Keratinocyte (primary cell): ENCODE results near the gene UBASH3B. TPM values are rescaled to one million over a fixed set of nuclear protein-coding genes. Genes with fewer than 3 reads are reported as not detected.

Experiments used
- DNase-seq: peaks from one replicate; pipeline ENCODE4 v3.0.0-alpha.2; 2011; ENCODE audit warnings: low read depth, missing footprints, low spot score
- FAIRE-seq: peaks from 2 replicates; lab custom pipeline; 2011; peaks lifted over from hg19 to GRCh38; lab: Jason Lieb, UNC
- H2AFZ ChIP-seq: 2 replicates; pipeline ENCODE4 v1.6.0; 2012; ENCODE audit warnings: low read length, control low read depth, inconsistent platforms; ENCODE audit not compliant: control insufficient read depth
- H3K27ac ChIP-seq: 2 replicates; pipeline ENCODE4 v1.5.1; 2011; ENCODE audit warnings: low read length; ENCODE audit not compliant: control insufficient read depth, insufficient read depth
- H3K27me3 ChIP-seq: 3 replicates; pipeline ENCODE4 v1.6.0; 2011; ENCODE audit warnings: low read length; ENCODE audit not compliant: control insufficient read depth, insufficient read depth; ENCODE audit errors: extremely low read depth
- H3K36me3 ChIP-seq, 2 experiments: 2 replicates in 1 of 2; 3 replicates in 1 of 2; pipeline ENCODE4 v1.5.1; 2011; ENCODE audit warnings: low read length in 2 of 2, mild to moderate bottlenecking in 1 of 2; ENCODE audit not compliant: control insufficient read depth in 2 of 2, insufficient read depth in 2 of 2; ENCODE audit errors: extremely low read depth in 1 of 2
- H3K4me1 ChIP-seq: 3 replicates; pipeline ENCODE4 v1.5.1; 2011; ENCODE audit warnings: low read length; ENCODE audit not compliant: control insufficient read depth, insufficient read depth; ENCODE audit errors: extremely low read depth
- H3K4me2 ChIP-seq: 3 replicates; pipeline ENCODE4 v1.6.0; 2011; ENCODE audit warnings: low read depth, low read length; ENCODE audit not compliant: control insufficient read depth, insufficient read depth; ENCODE audit errors: extremely low read depth
- H3K4me3 ChIP-seq, 3 experiments: fragments of 200-600 bp in 1 of 3; sonication (generic) in 1 of 3; 2 replicates in 2 of 3; 3 replicates in 1 of 3; pipeline ENCODE4 v1.5.1; 2011 to 2016; ENCODE audit warnings: low read length in 3 of 3, mild to moderate bottlenecking in 3 of 3, control low read depth in 2 of 3, inconsistent platforms in 1 of 3, low read depth in 1 of 3, mixed read lengths in 1 of 3, mixed run types in 1 of 3, moderate library complexity in 1 of 3; ENCODE audit not compliant: control insufficient read depth in 2 of 3, insufficient read depth in 2 of 3; ENCODE audit errors: extremely low read depth in 1 of 3
- H3K79me2 ChIP-seq: 2 replicates; pipeline ENCODE4 v1.6.0; 2012; ENCODE audit warnings: low read length; ENCODE audit not compliant: control insufficient read depth, insufficient read depth
- H3K9ac ChIP-seq: 3 replicates; pipeline ENCODE4 v1.6.0; 2011; ENCODE audit warnings: low read length; ENCODE audit not compliant: control insufficient read depth, insufficient read depth; ENCODE audit errors: extremely low read depth
- H3K9me1 ChIP-seq: 3 replicates; pipeline ENCODE4 v1.6.0; 2011; ENCODE audit warnings: low read length; ENCODE audit not compliant: control insufficient read depth, insufficient read depth; ENCODE audit errors: extremely low read depth
- H3K9me3 ChIP-seq: 2 replicates; pipeline ENCODE4 v1.5.1; 2012; ENCODE audit warnings: low read depth, low read length; ENCODE audit not compliant: control insufficient read depth
- H4K20me1 ChIP-seq: 3 replicates; pipeline ENCODE4 v1.6.0; 2011; ENCODE audit warnings: low read length; ENCODE audit not compliant: control insufficient read depth, insufficient read depth; ENCODE audit errors: extremely low read depth
- CTCF ChIP-seq, 3 experiments: IDR thresholded peaks in 1 of 3; conservative IDR thresholded peaks in 1 of 3; optimal IDR thresholded peaks in 1 of 3; 2 replicates in 2 of 3; 3 replicates in 1 of 3; pipeline versions ENCODE3 to v1.5.1; 2011; ENCODE audit warnings: low read length in 3 of 3, mild to moderate bottlenecking in 3 of 3, moderate library complexity in 2 of 3, control low read depth in 1 of 3, inconsistent platforms in 1 of 3; ENCODE audit not compliant: insufficient read depth in 2 of 3; ENCODE audit errors: extremely low read depth in 1 of 3
- EZH2 ChIP-seq: IDR thresholded peaks from one replicate; pipeline ENCODE4 v1.6.1; 2012; ENCODE audit warnings: inconsistent platforms, mild to moderate bottlenecking, low read length, moderate library complexity
- dilution Hi-C: fragments of 300-500 bp; cut with MboI; formaldehyde crosslinking; loops from one replicate; pipeline ENCODE4 v1.7.0; 2020; ENCODE audit warnings: low sequenced_read_pairs; ENCODE audit not compliant: extremely low pct_ligation_motif_present
- polyA plus RNA-seq, 5 experiments: library from polyadenylated mRNA; depleted of rRNA in 3 of 5; stranded (reverse) in 3 of 5; stranded (forward) in 1 of 5; unstranded in 1 of 5; fragments of >200 nt; gene quantifications; 1 replicate in 1 of 5; 2 replicates in 3 of 5; 3 replicates in 1 of 5; pipeline versions ENCODE4 v1.2.1 to v1.2.3, GENCODE V29; 2011 to 2012; ENCODE audit warnings: missing spikeins in 2 of 5, low read depth in 1 of 5, low replicate concordance in 1 of 5

Gene UBASH3B
- polyA plus RNA-seq, 1 donor (not counting 4 experiments of a cell fraction or from before 2014, with no cell fraction given) = 25.0 TPM

- Histone ChIP-seq H2AFZ (no peak overlapping the region), H3K4me2 (no peak overlapping the region), H3K27ac (no peak overlapping the region), H3K79me2 (peaks cover 48% of the 10 kb centered on the region), H3K4me1 (peaks cover 36% of the 10 kb centered on the region), H4K20me1 (no peaks in the 10 kb centered on the region), H3K9me3 (no peaks in the 10 kb centered on the region), H3K4me3 (no peak overlapping the region), H3K27me3 (no peaks in the 10 kb centered on the region), H3K9me1 (peaks cover 3% of the 10 kb centered on the region), H3K9ac (no peak overlapping the region), H3K36me3 (peaks cover 0 to 1% of the 10 kb centered on the region in 2 experiments)
- no peak for DNase-seq
- dilution Hi-C loops = no loop called here
- no peak for FAIRE-seq
- TF ChIP-seq EZH2 (no peak), CTCF (optimal IDR thresholded peaks at IDR 0.05 in 1 of 3, IDR thresholded peaks at IDR 0.05 in 1 of 3, conservative IDR thresholded peaks at IDR 0.05 in 1 of 3; ENCODE audit: extremely low read depth in 1 of 3, insufficient read depth in 2 of 3, low read length in 3 of 3) (no peak)
Observed at GRCh38 chr11:122705396-122705795, 49.9 kb downstream of the UBASH3B start.

GRCh38 chr11:122706291-122707088 is 51.0 kb downstream of the UBASH3B start:
- Histone ChIP-seq H3K9ac (no peak overlapping the region), H3K79me2 (peaks cover 40% of the 10 kb centered on the region)

More at GRCh38 chr11:122706291-122707088, 51.0 kb downstream of the UBASH3B start:
- Histone ChIP-seq H3K27ac (peak overlapping the region; percentile 38), H2AFZ (no peak overlapping the region), H3K9me1 (peaks cover 3% of the 10 kb centered on the region), H3K27me3 (no peaks in the 10 kb centered on the region), H3K4me3 (no peak overlapping the region), H4K20me1 (no peaks in the 10 kb centered on the region), H3K4me1 (peaks cover 45% of the 10 kb centered on the region), H3K36me3 (peaks cover 0 to 1% of the 10 kb centered on the region in 2 experiments), H3K4me2 (peak overlapping the region; percentile 28), H3K9me3 (no peaks in the 10 kb centered on the region)
- FAIRE-seq (peak; percentile 39), DNase-seq (no peak)
- dilution Hi-C loops = no loop called here
- TF ChIP-seq CTCF (optimal IDR thresholded peaks at IDR 0.05 in 1 of 3, IDR thresholded peaks at IDR 0.05 in 1 of 3, conservative IDR thresholded peaks at IDR 0.05 in 1 of 3; ENCODE audit: extremely low read depth in 1 of 3, insufficient read depth in 2 of 3, low read length in 3 of 3) (no peak), EZH2 (no peak)
